Measurements from ENCODE around the gene RUNDC1.
"Not testable (repeated sequence)": the region's sequence is repeated elsewhere in the genome, so short reads cannot be mapped to it uniquely, and the experiment has no call there.

RUNDC1 gene

GRCh38 chr17:42989726-42990652, 9.6 kb downstream of the RUNDC1 start:
- Histone ChIP-seq H3K27ac (no peak overlapping the region), H3K4me3 (no peak overlapping the region)

GRCh38 chr17:42991471-42991870, 11.1 kb downstream of the RUNDC1 start:
- no peak overlapping the region for H3K27ac ChIP-seq
- H3K4me3 ChIP-seq, result no peak overlapping the region

- H3K4me3 ChIP-seq, result no peak overlapping the region
- H3K27ac ChIP-seq, result no peak overlapping the region
Observed at GRCh38 chr17:42992872-42993271, 12.5 kb downstream of the RUNDC1 start.

GRCh38 chr17:42993913-42994312, 13.5 kb downstream of the RUNDC1 start:
- H3K4me3 ChIP-seq, H3K27ac ChIP-seq: not testable (repeated sequence)

- Histone ChIP-seq H3K27ac (peak overlapping the region in 17 of 21 experiments; percentile 41 to 95 (median 70)), H3K4me3 (peak overlapping the region in 3 of 7 experiments; percentile 70 to 90 (median 76))
Observed at GRCh38 chr17:42997390-42997983, 17.1 kb downstream of the RUNDC1 start.

- Histone ChIP-seq H3K27ac (peak within 1 kb of the TSS; percentile 77 to 97 (median 91)), H3K4me3 (peak within 1 kb of the TSS; percentile 67 to 90 (median 70))
Observed at GRCh38 chr17:42997984-42998938, 17.9 kb downstream of the RUNDC1 start, which contains the start of gene RPL27. Gene RPL27, plus strand, starts transcription at chr17:42998419. Its CDS starts 332 bp downstream, at chr17:42998751.

- peak overlapping the region; percentile 77 to 97 (median 91) for H3K27ac ChIP-seq
- H3K4me3 ChIP-seq, result peak overlapping the region; percentile 67 to 90 (median 70)
Observed at GRCh38 chr17:42999003-42999525, 18.7 kb downstream of the RUNDC1 start.

- H3K4me3 ChIP-seq, result not testable (repeated sequence)
- H3K27ac ChIP-seq, result peak overlapping the region in 2 of 21 experiments; percentile 0 to 19
Observed at GRCh38 chr17:43000894-43001293, 20.5 kb downstream of the RUNDC1 start.

GRCh38 chr17:43003542-43004172, 23.3 kb downstream of the RUNDC1 start:
- H3K27ac ChIP-seq, result peak overlapping the region in 3 of 21 experiments; percentile 24 to 38 (median 37)
- no peak overlapping the region for H3K4me3 ChIP-seq

- peak within 1 kb of the TSS; percentile 48 to 98 (median 94) for H3K27ac ChIP-seq
- peak within 1 kb of the TSS; percentile 33 to 71 (median 54) for H3K4me3 ChIP-seq
Observed at GRCh38 chr17:43006639-43007551, 26.5 kb downstream of the RUNDC1 start, which contains the start of gene IFI35. Gene IFI35, plus strand, starts transcription at chr17:43006784. Its CDS starts 164 bp downstream, at chr17:43006948.

- no peak overlapping the region for H3K4me3 ChIP-seq
- peak overlapping the region in 4 of 21 experiments; percentile 16 to 74 (median 65) for H3K27ac ChIP-seq
Observed at GRCh38 chr17:43010667-43011308, 30.4 kb downstream of the RUNDC1 start.

GRCh38 chr17:43011728-43012472, 31.5 kb downstream of the RUNDC1 start:
- peak overlapping the region in 5 of 21 experiments; percentile 41 to 74 (median 60) for H3K27ac ChIP-seq

GRCh38 chr17:43013296-43013695, 32.9 kb downstream of the RUNDC1 start:
- Histone ChIP-seq H3K27ac (peak overlapping the region in 4 of 21 experiments; percentile 27 to 70 (median 64)), H3K4me3 (no peak overlapping the region)

More at GRCh38 chr17:43011728-43012472, 31.5 kb downstream of the RUNDC1 start:
- no peak overlapping the region for H3K4me3 ChIP-seq

- peak overlapping the region in 9 of 21 experiments; percentile 1 to 70 (median 48) for H3K27ac ChIP-seq
- no peak overlapping the region for H3K4me3 ChIP-seq
Observed at GRCh38 chr17:43014020-43014648, 33.8 kb downstream of the RUNDC1 start.

- no peak overlapping the region for H3K4me3 ChIP-seq
- peak overlapping the region in 15 of 21 experiments; percentile 5 to 70 (median 35) for H3K27ac ChIP-seq
Observed at GRCh38 chr17:43014649-43015542, 34.5 kb downstream of the RUNDC1 start.

Data from skin epidermis (tissue), 12 donors.